Loucy (cell line): Measurements from ENCODE around the gene CELSR1.
"Not testable (repeated sequence)": the region's sequence is repeated elsewhere in the genome, so short reads cannot be mapped to it uniquely, and the experiment has no call there.

ENCODE experiments used
- H2AFZ ChIP-seq: fragments of 200-600 bp; sonication (generic); 2 replicates; pipeline ENCODE4 v1.6.0; 2016; ENCODE audit warnings: antibody characterized with exemption, mild to moderate bottlenecking, low read length, moderate library complexity
- H3F3A ChIP-seq: fragments of 200-600 bp; 2 replicates; pipeline ENCODE4 v1.6.0; 2016; ENCODE audit warnings: antibody characterized with exemption, low read depth, mild to moderate bottlenecking
- H3K27me3 ChIP-seq: fragments of 200-600 bp; sonication (generic); 2 replicates; pipeline ENCODE4 v1.6.1; 2014; ENCODE audit warnings: low read length, mild to moderate bottlenecking; ENCODE audit not compliant: insufficient read depth, poor library complexity, severe bottlenecking
- H3K36me3 ChIP-seq: fragments of 200-600 bp; sonication (generic); 2 replicates; pipeline ENCODE4 v1.6.1; 2016; ENCODE audit warnings: low read length; ENCODE audit not compliant: insufficient read depth
- H3K4me1 ChIP-seq: fragments of 200-600 bp; sonication (generic); 2 replicates; pipeline ENCODE4 v1.5.1; 2014; ENCODE audit warnings: low read length, mild to moderate bottlenecking; ENCODE audit not compliant: insufficient read depth, poor library complexity, severe bottlenecking
- H3K4me2 ChIP-seq: fragments of 200-600 bp; sonication (generic); 2 replicates; pipeline ENCODE4 v1.6.0; 2014; ENCODE audit warnings: antibody characterized with exemption, low read length, low read depth, mild to moderate bottlenecking; ENCODE audit not compliant: poor library complexity, severe bottlenecking
- H3K4me3 ChIP-seq: fragments of 200-600 bp; sonication (generic); 2 replicates; pipeline ENCODE4 v1.5.1; 2014; ENCODE audit warnings: low read length, mild to moderate bottlenecking, mixed read lengths; ENCODE audit not compliant: poor library complexity, severe bottlenecking
- H3K79me2 ChIP-seq: fragments of 200-600 bp; sonication (generic); 2 replicates; pipeline ENCODE4 v1.6.1; 2014; ENCODE audit warnings: low read length; ENCODE audit not compliant: insufficient read depth
- H3K9ac ChIP-seq: fragments of 200-600 bp; sonication (generic); 2 replicates; pipeline ENCODE4 v1.6.0; 2014; ENCODE audit warnings: mild to moderate bottlenecking, low read depth, low read length, moderate library complexity; ENCODE audit not compliant: poor library complexity, severe bottlenecking
- H3K9me2 ChIP-seq: fragments of 200-600 bp; sonication (generic); replicated peaks from 2 replicates; pipeline ENCODE4 v1.6.1; 2016; ENCODE audit warnings: low read depth, low read length, mixed read lengths
- H3K9me3 ChIP-seq: fragments of 200-600 bp; sonication (generic); 2 replicates; pipeline ENCODE4 v1.6.1; 2014; ENCODE audit warnings: mild to moderate bottlenecking, antibody characterized with exemption, low read length, low read depth; ENCODE audit not compliant: insufficient read depth
- H4K20me1 ChIP-seq: fragments of 200-600 bp; sonication (generic); 2 replicates; pipeline ENCODE4 v1.6.0; 2014; ENCODE audit warnings: antibody characterized with exemption, low read length, mild to moderate bottlenecking; ENCODE audit not compliant: insufficient read depth, poor library complexity, severe bottlenecking
- CTCF ChIP-seq: fragments of 200-600 bp; sonication (generic); conservative IDR thresholded peaks from 2 replicates; pipeline ENCODE4 v1.5.1; 2014; ENCODE audit warnings: mild to moderate bottlenecking, antibody characterized with exemption, low read length
- EZH2phosphoT487 ChIP-seq: fragments of 200-600 bp; IDR thresholded peaks from 2 replicates; pipeline ENCODE4 v1.6.1; 2018; ENCODE audit warnings: antibody characterized with exemption, mild to moderate bottlenecking, moderate library complexity, borderline replicate concordance

CELSR1 gene

GRCh38 chr22:46517255-46517761, 20.1 kb downstream of the CELSR1 start:
- no peaks in the 10 kb centered on the region for H3K9me2 ChIP-seq
- H2AFZ ChIP-seq: no peak overlapping the region
- no peaks in the 10 kb centered on the region for H3K4me1 ChIP-seq
- no peaks in the 10 kb centered on the region for H4K20me1 ChIP-seq
- H3K79me2 ChIP-seq: no peaks in the 10 kb centered on the region
- no peak overlapping the region for H3K4me3 ChIP-seq
- H3K36me3 ChIP-seq: no peaks in the 10 kb centered on the region
- H3K4me2 ChIP-seq: no peak overlapping the region
- no peaks in the 10 kb centered on the region for H3K9me3 ChIP-seq
- no peaks in the 10 kb centered on the region for H3K27me3 ChIP-seq
- no peak overlapping the region for H3K9ac ChIP-seq
- TF ChIP-seq CTCF (no peak), EZH2phosphoT487 (no peak)
- H3F3A ChIP-seq: no peaks in the 10 kb centered on the region

- no peak for TF ChIP-seq EZH2phosphoT487
- TF ChIP-seq CTCF: no peak
- H3K9me2 ChIP-seq: no peaks in the 10 kb centered on the region
Measured at GRCh38 chr22:46516638-46517037, 20.8 kb downstream of the CELSR1 start.

DNA sequence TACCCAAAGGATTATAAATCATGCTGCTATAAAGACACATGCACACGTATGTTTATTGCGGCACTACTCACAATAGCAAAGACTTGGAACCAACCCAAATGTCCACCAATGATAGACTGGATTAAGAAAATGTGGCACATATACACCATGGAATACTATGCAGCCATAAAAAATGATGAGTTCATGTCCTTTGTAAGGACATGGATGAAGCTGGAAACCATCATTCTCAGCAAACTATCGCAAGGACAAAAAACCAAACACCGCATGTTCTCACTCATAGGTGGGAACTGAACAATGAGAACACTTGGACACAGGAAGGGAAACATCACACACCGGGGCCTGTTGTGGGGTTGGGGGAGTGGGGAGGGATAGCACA, 21.3 kb downstream of the CELSR1 start:
- H3K4me1 ChIP-seq, H3K4me2 ChIP-seq, H3K4me3 ChIP-seq, H3K36me3 ChIP-seq, H2AFZ ChIP-seq, H4K20me1 ChIP-seq, H3K9ac ChIP-seq, H3K9me2 ChIP-seq, H3K9me3 ChIP-seq, H3K27me3 ChIP-seq, H3K79me2 ChIP-seq, H3F3A ChIP-seq: not testable (repeated sequence)

More at GRCh38 chr22:46516638-46517037, 20.8 kb downstream of the CELSR1 start:
- no peaks in the 10 kb centered on the region for H4K20me1 ChIP-seq
- H3K9me3 ChIP-seq: no peaks in the 10 kb centered on the region
- no peaks in the 10 kb centered on the region for H3K79me2 ChIP-seq
- H2AFZ ChIP-seq: no peak overlapping the region
- H3K36me3 ChIP-seq: no peaks in the 10 kb centered on the region
- no peak overlapping the region for H3K9ac ChIP-seq
- H3K4me2 ChIP-seq: no peak overlapping the region
- no peaks in the 10 kb centered on the region for H3F3A ChIP-seq
- H3K27me3 ChIP-seq: no peaks in the 10 kb centered on the region
- no peaks in the 10 kb centered on the region for H3K4me1 ChIP-seq
- no peak overlapping the region for H3K4me3 ChIP-seq

DNA sequence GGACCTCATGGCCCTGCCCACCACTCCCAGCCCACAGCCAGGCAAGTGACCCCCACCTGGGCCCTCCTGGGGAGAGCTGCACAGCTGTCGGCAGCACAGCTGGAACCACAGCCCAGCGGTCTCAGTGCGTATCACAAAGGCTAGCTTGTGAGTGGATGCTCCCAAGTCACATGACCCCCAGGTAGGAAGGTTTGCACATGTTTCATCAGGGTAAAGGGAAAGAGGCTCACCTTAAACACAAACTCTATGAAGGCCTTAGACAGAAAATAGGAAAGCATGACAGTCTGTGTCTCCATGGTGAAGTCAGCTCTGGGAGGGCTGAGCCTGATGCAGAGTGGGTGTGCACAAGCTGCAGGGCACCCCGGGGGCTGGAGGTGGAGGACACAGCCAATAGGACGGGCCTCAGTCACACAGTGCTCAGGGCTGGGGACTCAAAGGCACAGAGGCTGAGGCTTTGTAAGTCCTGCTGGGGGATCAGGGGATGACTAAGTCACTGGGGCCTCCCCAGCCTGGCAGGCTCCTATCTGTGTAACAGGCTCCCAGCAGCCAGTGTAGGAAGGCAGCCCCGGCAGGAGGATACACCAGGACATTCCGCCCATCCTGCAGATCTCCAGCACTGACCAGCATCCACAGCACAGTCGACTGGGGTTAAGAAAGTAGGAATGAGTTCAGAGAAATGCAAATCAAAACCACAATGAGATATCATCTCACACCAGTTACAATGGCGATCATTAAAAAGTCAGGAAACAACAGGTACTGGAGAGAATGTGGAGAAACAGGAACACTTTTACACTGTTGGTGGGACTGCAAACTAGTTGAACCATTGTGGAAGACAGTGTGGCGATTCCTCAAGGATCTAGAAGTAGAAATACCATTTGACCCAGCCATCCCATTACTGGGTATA, 22.0 kb downstream of the CELSR1 start:
- H3K4me3 ChIP-seq: no peak overlapping the region
- H3K36me3 ChIP-seq: no peaks in the 10 kb centered on the region
- no peaks in the 10 kb centered on the region for H3K4me1 ChIP-seq
- no peak overlapping the region for H2AFZ ChIP-seq
- no peaks in the 10 kb centered on the region for H3K9me2 ChIP-seq
- H4K20me1 ChIP-seq: no peaks in the 10 kb centered on the region
- no peaks in the 10 kb centered on the region for H3K79me2 ChIP-seq
- no peak overlapping the region for H3K9ac ChIP-seq
- no peaks in the 10 kb centered on the region for H3K9me3 ChIP-seq
- H3F3A ChIP-seq: no peaks in the 10 kb centered on the region
- no peak overlapping the region for H3K4me2 ChIP-seq
- H3K27me3 ChIP-seq: no peaks in the 10 kb centered on the region
- TF ChIP-seq EZH2phosphoT487 (no peak), CTCF (no peak)
